HG03457 (cell line): ENCODE results near the gene RUSC2.
"Not testable (repeated sequence)": the region's sequence is repeated elsewhere in the genome, so short reads cannot be mapped to it uniquely, and the experiment has no call there.

Experiments
- ATAC-seq: cut with Tn5 transposase; IDR thresholded peaks from one replicate; pipeline ENCODE4 v1.9.1; 2021; ENCODE audit warnings: moderate number of reproducible peaks; ENCODE audit not compliant: unreplicated experiment

Gene RUSC2

GRCh38 chr9:35489313-35490154 lies at the start of gene RUSC2:
Gene RUSC2, plus strand, starts transcription at chr9:35490111. Its CDS starts 56,411 bp downstream, at chr9:35546522.
- ATAC-seq: no peak

- ATAC-seq: no peak
Measured at GRCh38 chr9:35446012-35446411, 43.9 kb upstream of the RUSC2 start.

- ATAC-seq: no peak
Measured at GRCh38 chr9:35448496-35448895, 41.4 kb upstream of the RUSC2 start.

DNA sequence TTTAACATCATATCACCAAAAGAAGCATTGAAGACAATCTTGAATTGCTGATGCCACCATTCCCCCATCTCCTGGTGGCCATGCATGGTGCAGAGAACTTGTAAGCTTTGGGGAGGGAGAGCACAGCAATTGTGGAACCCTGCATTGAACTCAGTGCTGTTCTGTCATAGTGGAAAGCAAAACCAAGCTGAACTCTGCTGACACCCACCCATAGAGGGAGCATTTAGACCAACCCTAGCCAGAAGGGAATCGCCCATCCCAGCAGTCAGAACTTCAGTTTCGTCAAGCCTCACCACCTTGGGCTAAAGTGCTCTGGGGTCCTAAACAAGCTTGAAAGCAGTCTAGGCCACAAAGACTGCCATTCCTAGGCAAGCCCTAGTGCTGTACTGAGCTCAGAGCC lies 37.4 kb upstream of the RUSC2 start:
- no peak for ATAC-seq

- no peak for ATAC-seq
Measured at GRCh38 chr9:35453786-35454185, 36.1 kb upstream of the RUSC2 start.

GRCh38 chr9:35464141-35465025 lies 25.5 kb upstream of the RUSC2 start:
- no peak for ATAC-seq

DNA sequence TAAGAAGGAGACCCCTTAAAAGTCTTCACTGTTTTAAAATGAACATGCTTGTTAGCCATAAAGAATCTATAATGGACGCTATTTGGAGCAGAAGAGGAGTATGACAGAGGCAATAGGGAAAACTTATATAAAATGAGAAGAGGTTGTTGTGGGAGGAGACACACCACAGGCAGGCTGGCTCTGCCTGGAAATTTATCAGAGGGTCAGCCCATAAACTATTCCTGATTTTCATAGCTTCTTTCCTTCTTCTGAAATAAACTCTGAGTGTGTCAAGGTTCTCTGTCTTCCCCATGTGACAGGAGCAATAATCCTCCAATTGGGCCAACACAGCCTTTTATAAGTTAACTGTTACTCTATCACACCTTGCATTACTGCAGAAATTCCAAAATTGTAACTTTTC lies 19.6 kb upstream of the RUSC2 start:
- ATAC-seq: no peak

DNA sequence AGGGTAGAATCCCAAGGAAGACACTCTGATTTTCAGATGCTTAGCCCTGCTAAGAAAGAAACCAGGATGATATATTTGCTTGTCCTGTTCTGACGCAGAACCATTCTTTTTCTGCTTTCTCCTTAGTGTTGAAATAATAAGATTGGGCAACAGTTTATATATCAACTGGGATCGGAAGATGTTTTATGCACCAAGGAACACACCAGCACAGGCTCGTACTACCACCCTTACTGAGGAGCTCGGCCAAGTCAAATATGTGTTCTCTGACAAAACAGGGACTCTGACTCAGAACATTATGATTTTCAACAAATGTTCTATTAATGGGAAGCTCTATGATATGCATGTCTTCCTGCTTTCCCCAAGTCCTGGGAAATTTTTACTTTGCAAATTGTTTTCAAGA lies 19.0 kb upstream of the RUSC2 start:
- ATAC-seq: no peak

DNA sequence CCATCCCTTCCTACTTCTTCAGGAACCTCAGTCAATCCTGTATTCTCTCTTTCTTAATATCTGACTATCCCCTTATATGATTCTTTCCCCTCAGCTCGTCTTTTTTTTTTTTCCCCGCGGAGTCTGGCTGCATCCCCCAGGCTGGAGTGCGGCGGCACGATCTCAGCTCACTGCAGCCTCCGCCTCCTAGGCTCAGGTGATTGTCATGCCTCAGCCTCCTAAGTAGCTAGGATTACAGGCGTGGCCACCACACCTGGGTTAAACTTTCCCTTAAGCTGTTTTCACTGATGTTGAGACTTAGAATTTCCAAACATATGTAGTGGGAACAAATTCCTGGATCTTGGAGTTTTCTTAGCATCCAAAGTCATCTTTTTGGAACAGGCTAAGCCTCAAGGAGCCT lies 13.3 kb upstream of the RUSC2 start:
- ATAC-seq: no peak

DNA sequence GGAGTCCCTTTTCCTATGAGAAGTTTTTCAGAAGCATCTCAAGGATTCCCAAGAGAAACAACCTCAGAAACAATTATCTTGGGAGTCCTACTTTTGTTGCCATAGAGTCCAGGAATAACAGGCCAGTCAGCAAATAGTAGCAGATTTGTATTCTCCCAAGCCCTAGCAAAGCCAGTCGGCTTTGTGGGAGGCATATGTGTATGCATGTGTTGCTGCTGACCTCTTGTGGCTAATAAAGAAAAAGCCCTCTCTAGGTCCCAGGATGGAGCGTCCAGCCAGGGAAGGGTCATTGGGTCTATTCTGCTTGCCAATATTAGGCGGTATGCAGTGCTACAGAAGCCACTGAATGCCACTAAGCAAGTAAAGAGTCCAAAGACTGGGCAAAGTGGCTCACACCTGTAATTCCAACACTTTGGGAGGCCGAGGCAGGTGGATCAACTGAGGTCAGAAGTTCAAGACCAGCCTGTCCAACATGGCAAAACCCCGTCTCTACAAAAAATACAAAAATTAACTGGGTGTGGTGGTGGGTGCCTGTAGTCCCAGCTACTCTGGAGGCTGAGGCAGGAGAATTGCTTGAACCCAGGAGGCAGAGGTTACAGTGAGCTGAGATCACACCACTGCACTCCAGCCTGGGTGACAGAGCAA lies 12.6 kb upstream of the RUSC2 start:
- not testable (repeated sequence) for ATAC-seq

DNA sequence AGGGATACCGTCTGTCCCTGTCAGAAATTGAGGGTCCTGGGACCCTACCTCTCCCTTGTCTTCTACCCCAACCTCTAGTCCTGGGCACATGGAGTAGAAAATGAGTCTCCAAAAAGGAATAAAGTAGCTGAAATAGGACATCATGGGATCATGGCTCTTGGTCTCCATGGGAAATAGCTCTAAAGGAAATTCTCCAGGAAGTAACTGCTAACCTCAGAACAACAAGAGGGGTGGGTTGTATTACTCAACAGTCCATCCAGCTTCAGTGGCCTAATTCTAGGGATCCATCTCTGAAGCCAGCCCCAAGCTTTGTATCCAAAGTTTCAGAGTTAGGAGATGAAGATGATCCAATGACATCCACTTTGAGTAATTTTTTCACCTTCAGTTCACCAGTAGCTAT lies 11.0 kb upstream of the RUSC2 start:
- ATAC-seq: no peak

DNA sequence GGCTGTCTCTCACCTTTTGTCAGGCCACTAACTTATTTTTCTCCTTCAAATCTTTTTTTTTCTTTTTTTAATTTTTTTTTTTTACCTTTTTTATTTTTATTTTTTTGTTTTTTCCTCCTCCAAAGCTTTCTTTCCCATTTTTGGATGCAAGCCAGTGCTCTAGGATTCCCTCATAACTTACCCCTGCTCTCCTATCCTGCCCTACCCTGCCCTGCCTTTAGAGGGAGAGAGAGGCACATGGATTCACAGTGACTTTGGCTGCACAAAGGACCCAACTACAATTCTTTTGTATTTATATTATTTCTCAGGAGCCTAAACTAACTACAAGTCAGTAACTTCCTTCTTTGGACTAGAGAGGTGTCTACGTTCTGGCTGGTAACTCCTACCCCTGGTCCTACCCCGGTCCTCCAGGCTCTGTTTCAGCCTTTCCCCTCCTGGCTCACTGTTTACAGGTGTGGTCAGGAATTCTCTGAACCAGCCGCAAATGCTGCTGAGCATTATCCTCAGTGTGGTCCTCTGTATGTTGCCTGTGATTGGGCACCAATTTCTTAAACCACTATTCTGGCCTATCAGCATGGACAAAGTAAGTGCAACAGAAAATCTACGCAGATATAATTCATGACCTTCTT lies 8.4 kb upstream of the RUSC2 start:
- ATAC-seq: no peak

DNA sequence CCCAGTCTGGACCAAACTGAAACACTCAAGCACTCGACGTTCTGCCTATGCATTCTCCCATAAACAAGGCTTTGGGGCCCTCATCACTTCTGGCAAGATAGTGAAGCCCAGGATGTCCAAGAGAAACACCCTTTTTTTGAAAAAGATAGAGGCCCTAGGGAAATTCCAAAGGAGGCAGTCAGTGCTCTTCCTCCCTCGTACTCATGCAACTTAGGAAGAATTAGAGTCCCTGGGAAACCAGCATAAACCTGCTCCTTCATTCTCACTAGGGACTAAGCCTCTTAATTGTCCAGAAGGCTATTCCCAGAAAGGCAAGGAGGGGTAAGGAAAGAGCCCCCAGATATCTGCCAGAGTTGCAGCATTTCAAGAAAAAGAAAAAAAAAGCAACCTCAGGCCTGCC lies 7.8 kb upstream of the RUSC2 start:
- no peak for ATAC-seq

DNA sequence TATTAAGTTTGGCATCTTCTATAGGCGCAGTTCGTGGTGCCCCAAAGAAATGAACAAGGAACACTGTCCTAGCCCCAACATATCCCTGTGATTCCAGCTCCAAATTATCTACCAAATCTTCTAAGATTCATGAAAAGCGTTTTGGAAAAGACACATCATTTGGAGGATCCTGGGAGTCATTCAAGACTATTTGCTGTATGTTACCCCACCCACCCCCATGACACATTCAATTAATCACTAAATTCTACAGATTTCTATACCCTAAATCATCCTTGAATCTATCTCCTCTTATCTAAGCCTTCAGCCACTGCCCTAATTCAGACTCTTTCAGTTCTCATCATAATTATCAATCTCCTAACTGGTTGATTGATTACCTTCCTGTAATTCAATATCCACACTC lies 5.5 kb upstream of the RUSC2 start:
- ATAC-seq: no peak

DNA sequence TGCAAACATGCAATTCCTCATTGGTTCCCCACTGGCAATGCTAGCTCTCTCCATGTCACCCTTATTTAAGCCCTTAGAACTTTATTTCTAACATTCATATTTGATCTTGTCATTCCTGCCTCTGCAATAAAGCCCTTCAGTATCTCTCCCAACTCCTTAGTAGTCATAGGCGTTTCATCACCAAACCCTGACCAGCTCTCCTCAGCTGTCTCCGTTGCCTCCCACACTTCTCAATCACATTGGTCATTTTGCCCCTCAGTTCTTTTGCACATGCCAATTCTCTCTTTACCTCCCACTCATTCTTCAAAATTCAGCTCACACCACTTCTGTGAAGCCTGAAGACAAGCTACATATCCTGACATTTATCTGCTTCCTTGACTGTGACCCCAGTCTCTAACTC lies 2.8 kb upstream of the RUSC2 start:
- ATAC-seq: no peak

- ATAC-seq: no peak
Measured at GRCh38 chr9:35488021-35488420, 1.9 kb upstream of the RUSC2 start.

DNA sequence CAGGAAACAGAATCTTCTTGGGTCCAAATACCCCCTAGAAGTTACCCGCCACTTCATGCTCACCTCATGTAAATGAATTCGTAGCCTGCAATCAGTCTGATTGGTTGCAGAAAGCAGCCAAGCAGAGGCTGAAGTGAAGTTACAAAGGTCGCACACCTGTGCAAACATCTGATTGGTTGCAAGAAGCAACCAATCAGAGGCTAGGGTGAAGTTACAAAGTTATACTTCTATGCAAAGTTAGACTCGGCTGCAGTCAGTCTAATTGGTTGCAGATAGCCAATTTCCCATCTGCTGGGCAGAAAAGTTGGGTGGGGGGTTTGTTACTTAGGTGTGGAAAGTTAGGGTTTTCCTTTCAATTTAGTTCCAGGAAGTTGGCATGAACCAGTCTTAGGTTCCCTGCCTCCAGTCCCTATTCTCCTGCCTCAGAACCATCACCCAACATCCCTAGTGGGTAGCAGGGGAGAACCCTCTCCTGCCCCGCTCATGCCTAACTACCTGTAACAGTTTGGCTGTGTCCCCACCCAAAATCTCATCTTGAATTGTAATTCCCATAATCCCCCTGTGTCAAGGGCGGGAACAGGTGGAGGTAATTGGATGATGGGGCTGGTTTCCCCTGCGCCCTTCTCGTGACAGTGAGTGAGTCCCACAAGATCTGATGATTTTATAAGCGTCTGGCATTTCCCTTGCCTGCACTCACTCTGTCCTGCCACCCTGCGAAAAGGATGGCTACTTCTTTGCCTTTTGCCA lies 1.2 kb upstream of the RUSC2 start:
- no peak for ATAC-seq

GRCh38 chr9:35490155-35490909 lies 421 bp downstream of the RUSC2 start:
- ATAC-seq: no peak

DNA sequence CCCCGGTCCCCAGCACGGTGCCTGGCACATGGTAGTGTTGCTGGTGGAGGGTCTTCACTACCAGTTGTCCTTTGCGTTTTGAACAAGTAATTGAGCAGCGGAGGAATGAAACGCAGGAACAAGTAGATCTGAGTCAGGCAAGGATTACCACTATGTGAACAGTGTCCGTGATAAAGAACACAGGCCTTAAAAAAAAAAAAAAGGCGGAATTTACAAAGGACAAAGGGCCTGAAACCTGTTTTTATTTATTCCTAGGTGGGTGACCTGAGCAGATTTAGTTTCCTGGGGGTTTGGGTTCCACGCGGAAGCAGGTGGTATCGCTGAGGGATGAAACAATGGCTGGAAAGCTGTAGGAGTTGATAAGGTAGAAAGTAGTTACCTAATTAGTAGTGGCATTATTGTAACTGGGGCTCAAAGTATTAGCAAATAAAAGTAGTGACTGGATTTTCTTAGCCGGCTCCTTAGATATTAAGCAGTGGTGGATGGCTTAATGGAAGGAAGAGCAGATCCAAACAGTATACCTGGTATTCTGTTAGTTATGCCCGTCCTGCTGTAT lies 1.1 kb downstream of the RUSC2 start:
- no peak for ATAC-seq
